GM19240 (cell line): Measurements from ENCODE around the gene C1orf21.

ENCODE experiments used
- DNase-seq: peaks from one replicate; pipeline ENCODE4 v3.0.0; 2011; ENCODE audit warnings: low spot score; ENCODE audit not compliant: insufficient read length

The C1orf21 gene

DNA sequence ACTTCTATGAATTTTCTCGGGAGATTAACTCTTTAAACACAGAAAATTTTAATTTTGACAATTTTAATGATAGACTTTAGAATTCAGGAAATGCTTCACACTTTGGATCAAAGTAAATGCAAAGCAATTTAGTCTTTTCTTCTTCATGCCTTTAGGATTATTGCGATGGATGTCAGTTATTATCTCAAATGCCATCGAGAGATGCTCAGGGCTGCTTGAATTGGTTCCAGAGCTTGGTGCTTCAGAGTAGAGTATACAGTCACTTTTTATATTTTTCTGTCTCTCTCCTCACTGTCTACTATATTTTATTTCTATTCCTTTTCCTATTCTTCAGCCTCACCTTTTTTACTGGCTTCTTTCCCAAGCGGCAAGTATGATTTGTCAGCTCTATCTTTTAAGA lies 59.2 kb downstream of the C1orf21 start:
- DNase-seq, result no peak

DNA sequence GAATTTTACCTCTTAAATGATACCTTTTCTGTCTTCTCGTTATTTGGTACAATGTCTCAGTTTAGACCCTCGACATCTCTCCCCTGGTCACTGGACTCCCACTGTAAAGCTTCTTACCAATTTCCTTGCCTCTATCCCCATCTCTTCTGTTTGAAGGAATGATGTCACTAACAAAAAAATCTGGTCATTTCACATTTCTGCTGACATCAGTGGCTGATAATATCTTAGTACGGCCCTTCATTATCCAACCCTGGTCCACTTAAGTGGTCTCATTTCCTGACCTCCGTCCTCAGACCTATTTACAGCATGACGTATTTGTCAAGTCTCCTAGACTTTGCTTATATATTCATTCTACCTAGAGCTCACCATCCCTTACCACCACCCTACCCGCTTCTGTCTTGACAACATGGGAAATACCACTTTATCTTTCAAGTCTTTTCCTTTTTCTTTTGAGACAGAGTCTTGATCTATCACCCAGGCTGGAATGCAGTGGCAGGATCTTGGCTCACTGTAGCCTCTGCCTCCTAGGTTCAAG lies 60.9 kb downstream of the C1orf21 start:
- DNase-seq, result no peak

DNA sequence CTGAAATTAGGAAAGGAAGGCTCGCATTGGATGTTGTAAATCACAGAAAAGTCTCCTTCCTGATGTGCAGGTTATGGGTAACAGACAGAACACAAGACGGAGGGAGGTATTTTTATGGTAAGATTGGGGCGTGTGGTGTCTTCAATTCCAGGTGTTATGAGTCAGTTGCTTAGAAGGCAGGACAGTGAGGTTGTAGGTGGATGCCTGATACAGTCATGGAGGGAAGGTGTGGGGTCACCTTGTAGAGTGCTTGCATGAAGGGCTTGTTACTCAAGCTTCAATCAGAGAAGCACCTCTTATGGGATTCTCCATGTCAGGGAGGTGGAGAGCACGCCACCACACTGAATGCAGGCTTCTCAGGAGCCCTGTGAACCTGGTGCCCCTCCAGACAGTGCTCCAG lies 63.1 kb downstream of the C1orf21 start:
- no peak for DNase-seq

DNA sequence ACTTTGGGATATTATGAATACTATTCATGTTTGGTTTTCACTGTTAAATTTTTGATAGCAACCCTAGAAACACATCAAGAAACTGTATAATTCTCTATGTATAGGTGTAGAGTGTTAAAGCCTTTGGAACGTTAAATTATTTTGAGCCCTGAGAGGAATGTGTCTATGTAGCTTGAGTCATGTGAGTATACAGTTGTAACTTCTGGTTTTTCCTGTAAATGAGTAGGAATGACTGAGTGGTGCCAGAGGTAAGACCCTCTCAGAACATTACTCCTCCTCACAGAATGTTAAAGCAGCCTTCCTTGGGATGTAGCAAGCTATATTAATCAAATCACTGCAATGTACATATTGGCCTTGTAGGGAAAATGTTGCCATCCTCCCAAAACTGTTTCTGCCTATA lies 69.0 kb downstream of the C1orf21 start:
- no peak for DNase-seq

DNA sequence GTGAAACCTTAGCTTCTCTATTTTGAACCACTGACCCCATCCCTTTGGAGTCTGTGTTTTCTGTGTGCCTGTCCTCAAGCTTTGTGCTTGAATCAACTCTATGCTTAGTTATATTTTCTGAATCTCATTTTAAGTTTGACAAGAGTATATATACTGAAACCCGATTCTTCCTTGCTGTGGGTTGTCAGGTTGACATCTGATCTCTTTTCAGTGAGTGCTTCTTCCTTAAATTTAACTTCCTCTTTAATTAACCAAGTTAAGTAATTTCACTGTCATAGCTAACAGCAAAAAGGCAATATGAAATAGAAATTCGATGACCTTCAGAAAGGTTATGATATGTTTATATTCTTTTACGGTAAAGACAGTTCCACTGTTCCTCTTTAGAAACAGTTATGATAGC lies 69.4 kb downstream of the C1orf21 start:
- no peak for DNase-seq

GRCh38 chr1:184457500-184457899 lies 70.7 kb downstream of the C1orf21 start:
- no peak for DNase-seq

- no peak for DNase-seq
These were observed 74.5 kb downstream of the C1orf21 start for GRCh38 chr1:184461321-184461720.

- no peak for DNase-seq
These were observed 75.3 kb downstream of the C1orf21 start for GRCh38 chr1:184462155-184462554.

GRCh38 chr1:184462990-184463389 lies 76.2 kb downstream of the C1orf21 start:
- DNase-seq, result no peak

DNA sequence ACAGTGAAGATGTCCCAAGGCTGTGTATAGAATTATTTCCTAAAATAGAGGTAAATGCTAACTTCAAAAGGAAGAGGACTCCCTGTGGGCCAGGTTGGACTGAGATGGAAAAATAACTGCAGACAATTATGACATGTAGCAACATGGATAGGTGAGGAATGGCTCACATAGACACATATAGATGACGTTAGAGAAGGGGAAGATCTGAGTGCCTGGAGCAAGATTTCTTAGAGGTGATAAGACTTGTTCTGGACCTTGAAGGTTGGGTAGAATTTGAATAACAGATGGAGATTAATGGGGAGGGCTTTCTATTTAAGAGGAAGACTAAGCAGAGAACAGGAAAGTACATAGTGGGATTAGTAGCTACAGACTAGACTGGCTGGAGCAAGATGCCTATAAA lies 76.9 kb downstream of the C1orf21 start:
- DNase-seq, result no peak

DNA sequence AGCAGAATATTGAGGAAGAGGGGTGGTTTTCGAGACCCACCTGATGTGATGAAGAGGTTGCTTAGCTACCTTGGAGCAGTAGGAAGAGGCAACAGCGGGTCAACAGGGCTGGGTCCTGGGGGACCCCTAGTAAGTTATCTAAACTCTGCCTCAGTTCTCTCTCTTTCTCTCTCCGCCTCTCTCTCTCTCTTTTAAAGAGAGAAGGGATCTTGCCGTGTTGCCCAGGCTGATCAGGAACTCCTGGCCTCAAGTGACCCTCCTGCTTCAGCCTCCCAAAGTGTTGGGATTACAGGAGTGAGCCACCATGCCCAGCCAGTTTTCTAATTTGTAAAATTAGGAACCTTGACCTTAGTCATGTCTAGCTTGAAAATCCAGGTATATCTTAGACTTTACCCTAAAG lies 77.9 kb downstream of the C1orf21 start:
- DNase-seq, result no peak

- no peak for DNase-seq
These were observed 78.8 kb downstream of the C1orf21 start for GRCh38 chr1:184465489-184466146.

DNA sequence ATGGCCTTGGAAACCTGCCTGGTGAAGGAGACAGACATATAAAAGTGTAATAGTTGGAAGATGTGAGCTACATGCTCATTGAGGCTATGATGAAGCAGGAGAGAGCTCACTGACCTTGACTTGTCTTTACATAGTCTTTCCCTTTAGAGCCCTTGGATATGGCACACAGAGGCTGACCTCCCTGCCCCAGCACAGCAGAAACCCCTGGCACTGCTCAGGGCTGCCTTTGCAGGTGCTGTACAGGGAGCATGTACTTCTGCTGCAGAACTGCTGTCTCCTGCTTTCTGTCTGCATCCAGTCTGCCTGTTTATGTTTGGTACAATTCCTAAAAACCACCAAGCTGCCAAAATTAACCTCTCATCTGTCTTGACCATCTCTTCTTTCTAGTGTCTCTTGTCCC lies 80.5 kb downstream of the C1orf21 start:
- no peak for DNase-seq

- no peak for DNase-seq
These were observed 82.6 kb downstream of the C1orf21 start for GRCh38 chr1:184469396-184469795.

DNA sequence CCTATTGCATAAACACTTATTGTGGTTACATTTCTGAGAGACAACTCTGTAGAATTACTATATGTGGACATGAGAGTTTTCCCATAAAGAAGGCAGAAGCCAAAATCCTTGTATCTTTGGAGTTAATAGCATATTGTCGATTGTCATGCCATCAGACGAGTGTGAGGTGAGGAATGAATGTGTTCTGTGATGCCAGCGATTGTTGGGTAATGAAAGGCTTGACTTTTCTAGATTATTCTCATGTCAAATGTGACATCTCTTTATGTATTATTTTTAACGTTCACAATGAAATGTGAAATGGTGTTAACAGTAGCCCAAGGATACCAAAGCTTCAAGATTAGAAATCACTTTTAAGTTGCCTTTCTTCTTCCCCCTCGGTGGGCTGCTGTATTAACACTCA lies 84.9 kb downstream of the C1orf21 start:
- DNase-seq, result no peak

- DNase-seq, result no peak
These were observed 85.3 kb downstream of the C1orf21 start for GRCh38 chr1:184472136-184472535.

DNA sequence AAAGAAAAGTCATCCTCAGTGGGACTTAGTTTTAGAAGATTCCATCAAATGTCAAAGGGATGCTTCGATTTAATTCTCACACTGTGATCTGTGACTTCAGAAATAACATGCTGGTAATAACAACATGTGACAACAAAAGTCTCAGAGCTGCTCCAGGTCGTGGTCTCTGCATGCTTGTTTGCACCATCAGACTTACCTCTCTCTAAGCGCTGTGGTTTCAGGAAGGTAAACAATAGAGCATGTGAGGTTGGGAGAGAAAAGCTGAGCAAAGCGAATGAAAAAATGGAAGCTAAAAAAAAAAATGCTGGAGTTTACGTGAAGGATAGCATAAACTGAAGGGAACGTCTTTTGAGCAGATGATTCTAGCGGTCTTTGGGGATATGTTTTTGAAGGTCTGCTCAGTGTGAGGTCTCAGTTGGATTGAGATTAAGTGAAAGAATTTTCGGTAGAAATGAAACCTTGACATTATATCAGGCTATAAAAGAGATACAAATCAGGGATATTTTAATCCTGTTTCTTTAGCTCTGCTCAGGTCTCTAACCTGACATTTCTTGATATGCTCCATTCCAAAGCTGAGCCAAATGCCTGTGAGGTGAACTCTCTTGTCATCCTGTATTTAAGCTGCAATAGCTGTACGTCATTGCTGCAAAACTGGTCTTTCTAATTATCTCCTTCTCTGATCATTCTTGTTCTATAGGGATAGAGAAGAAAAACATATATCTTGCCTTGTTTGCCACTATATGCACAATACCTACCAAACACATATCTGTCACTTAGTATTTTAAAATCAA lies 86.5 kb downstream of the C1orf21 start:
- no peak for DNase-seq

DNA sequence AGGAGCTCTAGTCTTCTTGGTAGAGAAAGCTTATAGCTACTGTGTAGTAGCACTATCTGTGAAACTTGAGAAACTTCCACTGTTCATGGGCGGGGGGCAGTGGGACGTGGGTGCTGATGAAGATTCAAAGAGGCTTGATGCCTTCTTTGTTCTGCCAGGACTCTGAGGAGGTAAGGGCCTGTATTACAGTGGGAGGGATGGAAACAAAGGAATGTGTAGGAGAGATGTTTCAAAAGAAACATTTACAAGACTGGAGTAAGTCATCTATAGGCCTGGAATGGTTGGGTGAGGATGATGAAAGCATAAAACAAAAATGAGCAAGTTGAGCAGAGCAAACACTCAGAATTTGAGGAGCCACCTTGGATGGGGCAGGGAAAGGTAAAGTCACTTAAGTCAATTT lies 89.4 kb downstream of the C1orf21 start:
- no peak for DNase-seq

- DNase-seq, result no peak
These were observed 92.8 kb downstream of the C1orf21 start for GRCh38 chr1:184479435-184480167.

DNA sequence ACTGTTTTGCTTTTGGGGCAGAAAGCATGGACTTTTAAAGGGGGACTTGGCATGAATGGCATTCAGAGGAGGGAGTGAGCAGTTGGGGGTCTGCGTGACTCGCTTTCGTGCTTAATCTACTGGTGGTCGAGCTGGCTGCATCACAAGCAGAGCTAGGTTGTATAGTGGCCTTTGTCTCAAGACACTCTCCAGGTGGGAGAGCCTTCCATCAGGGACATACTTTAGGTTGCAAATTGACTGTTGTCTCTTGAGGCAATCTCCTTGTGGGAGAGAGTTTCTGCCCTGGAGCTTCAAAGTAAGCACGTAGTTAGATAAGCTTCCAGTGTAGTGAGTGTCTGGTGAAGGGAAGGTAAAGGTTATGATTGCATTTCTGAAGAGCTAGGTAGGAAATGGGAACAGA lies 93.9 kb downstream of the C1orf21 start:
- no peak for DNase-seq

GRCh38 chr1:184482136-184482535 lies 95.3 kb downstream of the C1orf21 start:
- DNase-seq, result no peak

- DNase-seq, result no peak
These were observed 96.4 kb downstream of the C1orf21 start for GRCh38 chr1:184483101-184483683.
